ENCODE measurements around the gene NPEPPS. TPM values are rescaled to one million over a fixed set of nuclear protein-coding genes. Genes with fewer than 3 reads are reported as not detected.

The NPEPPS gene
- total RNA-seq, 1 donor from 2014 or later = 113 TPM

DNA sequence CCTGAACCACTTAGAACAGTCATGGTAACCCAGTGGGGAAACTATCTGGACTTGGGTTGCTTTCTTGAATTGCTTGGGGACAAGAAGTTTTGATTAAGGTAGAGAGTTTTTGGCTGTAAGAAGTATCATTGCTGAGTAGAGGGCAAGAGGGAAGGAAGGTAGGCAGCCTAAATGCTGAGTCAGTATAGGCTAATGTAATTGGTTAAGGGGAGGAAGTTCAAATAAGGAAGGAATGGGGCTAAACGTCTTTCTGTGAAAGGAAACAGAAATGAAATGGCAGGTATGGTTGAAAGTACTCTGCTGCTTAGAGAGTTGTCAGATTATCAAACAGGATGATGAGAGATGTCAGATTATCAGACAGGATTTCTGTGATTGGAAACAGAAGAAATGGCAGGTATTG, 139.2 kb downstream of the NPEPPS start:
- no peak for TF ChIP-seq CTCF (IDR thresholded peaks at IDR 0.05)
- H3K4me3 ChIP-seq = no peak overlapping the region
- H3K9me3 ChIP-seq = no peaks in the 10 kb centered on the region
- ATAC-seq = peak; percentile 77
- H3K27ac ChIP-seq = no peak overlapping the region
- intact Hi-C loops (cut with DNase I) = no loop called here
- H3K27me3 ChIP-seq = no peaks in the 10 kb centered on the region
- DNase-seq = no peak
- H3K36me3 ChIP-seq = peaks cover 98% of the 10 kb centered on the region
- H3K4me1 ChIP-seq = no peaks in the 10 kb centered on the region

Other genes with a start within 250 kb of the NPEPPS start
- gene EFCAB13, start 207.2 kb upstream of the NPEPPS start, total RNA-seq = 11.8 TPM
- gene KPNB1, start 118.8 kb downstream of the NPEPPS start, total RNA-seq = 196 TPM
- 14.7 TPM for gene TBKBP1, start 163.1 kb downstream of the NPEPPS start, total RNA-seq
- gene TBX21, start 202.1 kb downstream of the NPEPPS start, total RNA-seq = 3.9 TPM